Smooth muscle cell (in vitro differentiated cells): Measurements from ENCODE around the gene GOLGA6L9. TPM values are rescaled to one million over a fixed set of nuclear protein-coding genes. Genes with fewer than 3 reads are reported as not detected.
"Not testable (repeated sequence)": the region's sequence is repeated elsewhere in the genome, so short reads cannot be mapped to it uniquely, and the experiment has no call there.

Experiments
- DNase-seq: peaks from one replicate; lab custom pipeline; 2025; ENCODE audit not compliant: unreplicated experiment; lab: John Stamatoyannopoulos, UW
- H2AFZ ChIP-seq: fragments of 200-600 bp; sonication (generic); 2 replicates; pipeline ENCODE4 v1.6.0; 2016; ENCODE audit warnings: antibody characterized with exemption, low read depth, mild to moderate bottlenecking
- H3F3A ChIP-seq: fragments of 200-600 bp; sonication (generic); 2 replicates; pipeline ENCODE4 v1.6.0; 2017; ENCODE audit warnings: antibody characterized with exemption, low read depth
- H3K27ac ChIP-seq: fragments of 200-600 bp; sonication (generic); 2 replicates; pipeline ENCODE4 v1.5.1; 2016; ENCODE audit warnings: low read depth, mild to moderate bottlenecking
- H3K27me3 ChIP-seq: fragments of 200-600 bp; sonication (generic); 2 replicates; pipeline ENCODE4 v1.6.1; 2016; ENCODE audit warnings: low read depth, mild to moderate bottlenecking
- H3K36me3 ChIP-seq: fragments of 200-600 bp; sonication (generic); 2 replicates; pipeline ENCODE4 v1.5.1; 2016; ENCODE audit warnings: low read depth
- H3K4me1 ChIP-seq: fragments of 200-600 bp; sonication (generic); 2 replicates; pipeline ENCODE4 v1.5.1; 2016; ENCODE audit warnings: low read depth
- H3K4me2 ChIP-seq: fragments of 200-600 bp; sonication (generic); 2 replicates; pipeline ENCODE4 v1.6.0; 2016; ENCODE audit warnings: mild to moderate bottlenecking
- H3K4me3 ChIP-seq: fragments of 200-600 bp; sonication (generic); 2 replicates; pipeline ENCODE4 v1.5.1; 2016; ENCODE audit warnings: mild to moderate bottlenecking
- H3K79me2 ChIP-seq: fragments of 200-600 bp; sonication (generic); 2 replicates; pipeline ENCODE4 v1.6.0; 2016; ENCODE audit warnings: low read depth, mild to moderate bottlenecking
- H3K9ac ChIP-seq: fragments of 200-600 bp; sonication (generic); 2 replicates; pipeline ENCODE4 v1.6.0; 2016; ENCODE audit warnings: low read depth
- H3K9me3 ChIP-seq: fragments of 200-600 bp; sonication (generic); replicated peaks from 2 replicates; pipeline ENCODE4 v1.5.1; 2016; ENCODE audit warnings: low read depth
- H4K20me1 ChIP-seq: fragments of 200-600 bp; sonication (generic); 2 replicates; pipeline ENCODE4 v1.6.0; 2016; ENCODE audit warnings: low read depth
- WGBS: methylation state at CpG from one replicate; pipeline ENCODE4 v1.1.7; 2016; ENCODE audit warnings: low lambda C conversion rate; 5-methylcytosine and 5-hydroxymethylcytosine counted together
- polyA plus RNA-seq: library from polyadenylated mRNA; unstranded; fragments of >200 nt; fragmentation: Nextera tagmentation; extraction: Ambion mirVana; gene quantifications from 2 replicates; pipeline ENCODE4 v1.2.1, GENCODE V29; 2016
- total RNA-seq: library from RNA; depleted of rRNA; stranded (reverse); fragments of >200 nt; gene quantifications from 2 replicates; pipeline ENCODE4 v1.2.3, GENCODE V29; 2014
- TF ChIP-seq, protein P1 (sequence below): fragments of 200-600 bp; sonication (generic); IDR thresholded peaks from 2 replicates; pipeline ENCODE4 v1.5.1; 2017; ENCODE audit warnings: borderline replicate concordance, mild to moderate bottlenecking, antibody characterized with exemption; ENCODE audit not compliant: insufficient read depth, poor library complexity, severe bottlenecking

The GOLGA6L9 gene
- total and polyA plus RNA-seq, 2 experiments from 2014 or later = 1.8 to 5.3 TPM

DNA sequence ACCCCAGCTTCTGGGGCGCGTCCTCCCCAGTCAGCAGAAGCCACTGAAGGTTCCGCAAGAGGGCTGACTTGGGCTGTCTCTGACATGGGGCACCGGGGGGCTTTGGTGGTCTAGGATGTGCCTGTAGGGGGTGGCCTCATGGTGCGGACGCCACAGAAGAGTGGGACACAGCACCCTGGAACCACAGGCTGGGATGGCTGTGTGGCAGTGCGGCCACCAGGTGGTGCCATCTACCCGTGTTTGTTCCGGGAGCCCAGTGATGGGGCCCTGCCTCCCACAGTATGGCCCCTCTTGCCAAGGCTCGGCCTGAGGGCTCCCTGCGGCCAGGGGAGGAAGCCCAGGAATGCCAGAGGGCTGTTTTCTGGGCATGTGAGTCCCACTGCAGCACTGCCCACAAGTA lies 38.6 kb downstream of the GOLGA6L9 start:
- H2AFZ ChIP-seq, DNase-seq, H3K4me1 ChIP-seq, H3K9ac ChIP-seq, H3K27me3 ChIP-seq, H3K79me2 ChIP-seq, H3K36me3 ChIP-seq, H3K9me3 ChIP-seq, H3F3A ChIP-seq, H3K4me2 ChIP-seq, H3K4me3 ChIP-seq, H3K27ac ChIP-seq, H4K20me1 ChIP-seq: not testable (repeated sequence)
- 20% methylated on average over 4 of the region's 11 CpGs for WGBS
- TF ChIP-seq, protein P1, sequence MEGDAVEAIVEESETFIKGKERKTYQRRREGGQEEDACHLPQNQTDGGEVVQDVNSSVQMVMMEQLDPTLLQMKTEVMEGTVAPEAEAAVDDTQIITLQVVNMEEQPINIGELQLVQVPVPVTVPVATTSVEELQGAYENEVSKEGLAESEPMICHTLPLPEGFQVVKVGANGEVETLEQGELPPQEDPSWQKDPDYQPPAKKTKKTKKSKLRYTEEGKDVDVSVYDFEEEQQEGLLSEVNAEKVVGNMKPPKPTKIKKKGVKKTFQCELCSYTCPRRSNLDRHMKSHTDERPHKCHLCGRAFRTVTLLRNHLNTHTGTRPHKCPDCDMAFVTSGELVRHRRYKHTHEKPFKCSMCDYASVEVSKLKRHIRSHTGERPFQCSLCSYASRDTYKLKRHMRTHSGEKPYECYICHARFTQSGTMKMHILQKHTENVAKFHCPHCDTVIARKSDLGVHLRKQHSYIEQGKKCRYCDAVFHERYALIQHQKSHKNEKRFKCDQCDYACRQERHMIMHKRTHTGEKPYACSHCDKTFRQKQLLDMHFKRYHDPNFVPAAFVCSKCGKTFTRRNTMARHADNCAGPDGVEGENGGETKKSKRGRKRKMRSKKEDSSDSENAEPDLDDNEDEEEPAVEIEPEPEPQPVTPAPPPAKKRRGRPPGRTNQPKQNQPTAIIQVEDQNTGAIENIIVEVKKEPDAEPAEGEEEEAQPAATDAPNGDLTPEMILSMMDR = peak; percentile 35

DNA sequence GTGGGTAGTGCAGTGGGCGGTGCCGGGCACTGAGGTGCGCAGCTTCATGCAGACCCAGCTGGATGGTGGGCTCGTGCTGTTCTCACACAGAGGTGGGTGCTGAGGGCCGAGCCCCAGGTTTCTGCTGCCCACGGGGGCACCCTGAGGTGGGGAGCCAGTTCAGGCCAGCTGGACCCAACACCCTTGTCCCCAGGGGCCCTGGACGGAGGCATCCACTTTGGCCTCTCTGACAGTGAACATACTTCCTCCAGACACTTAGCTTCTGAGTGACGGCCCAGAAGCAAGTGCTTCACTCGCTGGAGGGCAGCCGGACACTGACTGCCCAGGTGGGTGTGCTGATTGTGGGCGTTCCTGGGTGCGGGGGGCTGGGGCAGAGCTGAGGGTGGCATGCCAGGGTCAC lies 39.8 kb downstream of the GOLGA6L9 start:
- H3K36me3 ChIP-seq, H3K79me2 ChIP-seq, DNase-seq: not testable (repeated sequence)

DNA sequence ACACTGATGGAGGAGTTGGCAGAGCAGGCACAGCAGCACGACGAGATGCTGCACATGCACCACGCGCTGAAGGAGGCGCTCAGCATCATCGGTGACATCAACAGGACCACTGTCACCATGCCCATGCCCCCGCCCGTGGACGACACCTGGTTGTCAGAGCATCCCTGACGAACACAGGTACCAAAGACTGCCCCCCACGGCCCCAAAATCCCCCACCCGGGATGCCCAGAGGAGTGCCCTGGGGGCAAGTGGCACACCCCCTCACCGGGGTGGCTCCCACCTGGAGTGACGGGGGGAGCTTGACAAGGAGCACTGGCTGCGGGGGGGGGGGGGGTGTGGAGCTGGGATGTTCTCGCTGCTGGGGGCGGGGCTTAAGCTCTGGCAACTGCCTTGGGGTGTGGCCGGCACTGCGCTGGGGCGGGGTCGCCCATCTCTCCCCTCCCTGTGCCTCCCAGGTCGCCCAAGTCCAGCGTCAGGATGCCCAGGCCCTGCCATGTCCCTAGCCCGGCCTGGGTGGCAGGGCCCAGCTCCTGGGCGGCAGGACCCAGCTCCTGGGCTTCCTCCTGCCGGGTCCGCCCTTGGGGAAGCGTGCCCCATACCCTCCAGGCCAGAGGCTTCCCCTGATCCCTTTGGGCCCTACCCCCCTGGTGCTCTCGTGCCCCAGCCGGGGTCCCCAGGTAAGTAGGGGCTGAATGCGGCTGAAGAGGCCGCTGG lies 42.8 kb downstream of the GOLGA6L9 start:
- not testable (repeated sequence) for H3F3A ChIP-seq, H3K9ac ChIP-seq, H3K4me1 ChIP-seq, H3K4me3 ChIP-seq, H3K79me2 ChIP-seq, H3K27me3 ChIP-seq, H3K9me3 ChIP-seq, H3K4me2 ChIP-seq, H3K27ac ChIP-seq, H3K36me3 ChIP-seq, H4K20me1 ChIP-seq, H2AFZ ChIP-seq, DNase-seq
- WGBS = 91% methylated on average over 27 of the region's 32 CpGs

More for the DNA sequence above, 39.8 kb downstream of the GOLGA6L9 start:
- H3K9me3 ChIP-seq, H2AFZ ChIP-seq, H4K20me1 ChIP-seq, H3F3A ChIP-seq, H3K27ac ChIP-seq, H3K27me3 ChIP-seq, H3K4me1 ChIP-seq, H3K4me3 ChIP-seq, H3K4me2 ChIP-seq, H3K9ac ChIP-seq: not testable (repeated sequence)
- no CpG with 5 or more reads among the region's 12 CpGs for WGBS

DNA sequence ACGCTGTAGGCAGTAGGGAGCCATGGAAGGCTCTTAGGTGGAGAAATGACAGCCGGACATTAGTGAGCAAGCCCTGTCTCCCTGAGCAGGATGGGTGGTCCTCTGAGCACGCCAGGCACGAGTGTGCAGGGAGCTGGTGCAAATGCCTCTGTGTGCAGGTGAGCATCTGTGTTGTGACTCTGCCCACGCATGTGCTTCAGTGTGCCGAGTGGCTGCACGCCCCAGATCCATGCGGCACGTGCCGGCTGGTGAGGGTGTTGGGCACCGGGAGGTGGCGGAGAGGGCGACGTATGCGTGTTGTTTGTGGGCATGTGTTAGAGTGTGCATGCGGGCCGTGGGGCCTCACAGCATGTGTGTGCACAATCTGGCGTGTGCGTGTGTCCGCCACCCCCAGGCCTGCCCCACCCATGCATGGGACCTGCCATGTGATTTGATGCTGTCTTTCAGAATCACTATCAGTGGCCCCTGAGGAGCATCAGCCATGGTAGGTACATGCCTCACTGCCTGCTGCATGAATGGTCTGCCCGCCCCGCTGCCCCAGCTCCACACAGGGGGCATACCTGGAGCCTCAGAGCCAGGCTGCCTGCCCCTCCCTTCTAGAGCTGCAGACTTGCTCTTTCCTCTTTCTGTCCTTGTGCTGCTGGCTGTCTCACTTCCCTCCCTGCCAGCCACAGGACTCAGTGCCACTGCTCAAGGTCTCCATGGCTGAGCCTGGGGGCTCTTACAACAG lies 45.1 kb downstream of the GOLGA6L9 start:
- not testable (repeated sequence) for H3K9ac ChIP-seq, H3K27ac ChIP-seq, H3K4me2 ChIP-seq, DNase-seq, H3K9me3 ChIP-seq, H2AFZ ChIP-seq, H3K4me1 ChIP-seq, H3K36me3 ChIP-seq, H4K20me1 ChIP-seq, H3F3A ChIP-seq, H3K79me2 ChIP-seq, H3K27me3 ChIP-seq, H3K4me3 ChIP-seq
- 95% methylated on average over 17 of the region's 22 CpGs for WGBS

DNA sequence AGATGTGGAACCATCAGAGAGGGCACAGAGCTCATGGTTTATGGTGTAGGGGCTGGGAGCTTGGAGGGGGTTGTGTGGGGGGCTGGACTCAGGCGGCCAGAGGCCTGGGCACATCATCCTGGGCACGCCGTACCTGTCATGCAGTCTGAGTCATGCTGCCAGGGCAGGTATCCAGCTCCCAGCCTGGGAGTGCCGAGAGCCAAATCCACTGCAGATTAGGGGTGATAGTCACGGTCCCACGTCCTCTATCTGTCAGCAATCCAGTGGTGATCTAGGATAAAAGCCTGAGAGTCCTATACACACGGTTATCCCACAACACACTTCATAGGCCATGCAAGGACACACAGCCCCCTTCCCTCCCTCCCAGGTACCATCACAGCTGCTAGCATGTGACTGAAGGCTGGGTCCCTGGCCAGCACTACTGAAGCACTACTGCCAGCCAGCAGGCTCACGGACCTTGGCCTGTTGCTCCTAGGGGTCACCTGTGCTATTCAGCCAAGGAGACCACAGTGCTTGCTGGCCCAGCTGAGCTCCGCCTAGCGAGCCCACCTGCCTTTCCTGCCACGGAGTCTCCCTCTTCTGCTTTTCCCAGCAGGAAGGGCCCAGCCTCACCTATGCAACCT lies 45.8 kb downstream of the GOLGA6L9 start:
- H3K27me3 ChIP-seq, H3K4me2 ChIP-seq, H2AFZ ChIP-seq, H3K79me2 ChIP-seq, H3F3A ChIP-seq, DNase-seq, H4K20me1 ChIP-seq, H3K4me3 ChIP-seq, H3K9ac ChIP-seq, H3K4me1 ChIP-seq, H3K9me3 ChIP-seq, H3K27ac ChIP-seq, H3K36me3 ChIP-seq: not testable (repeated sequence)
- WGBS = 97% methylated on average over 8 of the region's 11 CpGs

DNA sequence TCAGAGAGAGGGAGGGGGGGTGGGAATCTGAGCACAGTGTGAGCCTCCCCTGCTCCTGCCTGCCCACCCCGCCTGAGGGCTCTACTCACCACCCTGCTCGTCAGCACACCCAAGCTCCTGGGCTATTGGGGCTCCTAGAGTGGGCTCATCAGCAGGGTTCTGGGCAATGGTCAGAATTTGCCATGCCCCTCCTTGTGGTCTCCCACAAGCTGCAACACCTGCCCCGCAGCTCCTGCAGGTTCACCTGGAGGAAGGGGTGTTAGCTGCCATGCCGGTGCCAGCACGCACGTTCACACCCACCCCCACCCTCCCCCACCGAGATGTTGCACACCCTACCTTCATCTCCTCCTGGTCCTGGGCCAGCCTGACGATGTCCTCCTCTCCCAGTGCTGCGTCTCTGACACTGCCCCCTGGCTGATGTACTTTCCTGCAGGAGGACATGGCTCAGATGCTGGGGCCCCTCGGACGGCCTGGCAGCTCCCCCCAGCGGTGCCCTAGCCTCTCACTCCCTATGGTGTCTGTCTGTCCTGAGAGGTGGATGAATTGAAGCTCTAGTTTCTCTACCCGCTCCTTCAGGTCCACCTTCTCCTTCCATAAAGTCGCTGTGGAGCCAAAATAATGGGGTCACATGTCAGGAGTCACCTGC lies 47.2 kb downstream of the GOLGA6L9 start:
- H4K20me1 ChIP-seq, DNase-seq, H3K4me1 ChIP-seq, H3K4me3 ChIP-seq, H2AFZ ChIP-seq, H3K27me3 ChIP-seq, H3F3A ChIP-seq, H3K27ac ChIP-seq, H3K79me2 ChIP-seq, H3K4me2 ChIP-seq, H3K36me3 ChIP-seq, H3K9ac ChIP-seq, H3K9me3 ChIP-seq: not testable (repeated sequence)
- WGBS = 89% methylated on average over 14 of the region's 14 CpGs

DNA sequence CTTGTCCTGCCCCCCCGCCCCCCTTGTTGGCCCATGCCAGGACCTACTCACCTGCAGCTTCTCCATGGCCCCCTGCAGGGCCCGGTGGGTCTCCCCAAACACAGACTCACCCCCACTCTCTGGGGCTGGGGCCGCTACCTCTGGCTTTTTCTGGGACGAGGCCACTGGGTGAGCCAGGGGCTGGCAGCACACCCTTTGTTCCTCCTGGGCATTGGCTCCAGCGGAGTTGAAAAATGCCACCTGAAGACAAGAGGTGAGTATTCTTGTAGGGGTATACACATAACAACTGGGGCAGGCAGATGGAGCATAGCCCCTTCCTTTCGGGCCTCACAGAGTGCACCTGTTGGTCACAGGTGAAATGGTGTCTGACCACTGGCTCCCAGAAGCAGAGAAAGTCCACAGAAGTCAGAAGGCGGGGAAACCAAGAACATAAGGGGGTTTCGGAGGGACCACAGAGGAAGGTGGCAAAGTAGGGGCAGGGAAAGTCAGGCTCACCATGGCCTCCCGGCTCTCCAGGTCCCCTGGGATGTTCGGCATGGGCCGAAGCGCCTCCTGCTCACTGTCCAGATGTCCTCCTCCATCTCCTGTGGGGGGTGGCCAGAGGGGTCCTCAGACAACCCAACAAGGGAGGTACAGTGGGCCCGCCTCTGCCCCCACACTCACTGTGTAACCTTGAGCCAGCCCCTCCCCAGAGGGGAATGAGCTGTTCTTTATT lies 47.9 kb downstream of the GOLGA6L9 start:
- not testable (repeated sequence) for H3F3A ChIP-seq, H3K9ac ChIP-seq, H3K4me2 ChIP-seq, H3K4me1 ChIP-seq, DNase-seq, H3K36me3 ChIP-seq, H3K4me3 ChIP-seq, H3K27me3 ChIP-seq, H3K79me2 ChIP-seq, H4K20me1 ChIP-seq, H2AFZ ChIP-seq, H3K9me3 ChIP-seq, H3K27ac ChIP-seq
- 93% methylated on average over 11 of the region's 13 CpGs for WGBS
